HL-60/S4 treated with retinoic acid at 250 ng/mL for 4 days and 3 days (cell line): ENCODE data around the gene TTBK2.
"Not testable (repeated sequence)": the region's sequence is repeated elsewhere in the genome, so short reads cannot be mapped to it uniquely, and the experiment has no call there.

Experiments
- in situ Hi-C: fragments of 300-500 bp; cut with MboI; formaldehyde crosslinking; loops from 2 replicates; pipeline ENCODE4 v1.7.0; 2022; ENCODE audit warnings: low sequenced_read_pairs

Gene TTBK2

DNA sequence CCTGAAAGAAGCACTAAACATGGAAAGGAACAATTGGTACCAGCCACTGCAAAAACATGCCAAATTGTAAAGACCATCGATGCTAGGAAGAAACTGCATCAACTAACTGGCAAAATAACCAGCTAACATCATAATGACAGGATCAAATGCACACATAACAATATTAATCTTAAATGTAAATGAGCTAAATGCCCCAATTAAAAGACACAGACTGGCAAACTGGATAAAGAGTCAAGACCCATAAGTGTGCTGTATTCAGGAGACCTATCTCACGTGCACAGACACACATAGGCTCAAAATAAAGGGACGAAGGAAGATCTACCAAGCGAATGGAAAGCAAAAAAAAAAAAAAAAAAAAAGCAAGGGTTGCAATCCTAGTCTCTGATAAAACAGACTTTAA, 154.5 kb downstream of the TTBK2 start:
- in situ Hi-C loops, result not testable (repeated sequence)

DNA sequence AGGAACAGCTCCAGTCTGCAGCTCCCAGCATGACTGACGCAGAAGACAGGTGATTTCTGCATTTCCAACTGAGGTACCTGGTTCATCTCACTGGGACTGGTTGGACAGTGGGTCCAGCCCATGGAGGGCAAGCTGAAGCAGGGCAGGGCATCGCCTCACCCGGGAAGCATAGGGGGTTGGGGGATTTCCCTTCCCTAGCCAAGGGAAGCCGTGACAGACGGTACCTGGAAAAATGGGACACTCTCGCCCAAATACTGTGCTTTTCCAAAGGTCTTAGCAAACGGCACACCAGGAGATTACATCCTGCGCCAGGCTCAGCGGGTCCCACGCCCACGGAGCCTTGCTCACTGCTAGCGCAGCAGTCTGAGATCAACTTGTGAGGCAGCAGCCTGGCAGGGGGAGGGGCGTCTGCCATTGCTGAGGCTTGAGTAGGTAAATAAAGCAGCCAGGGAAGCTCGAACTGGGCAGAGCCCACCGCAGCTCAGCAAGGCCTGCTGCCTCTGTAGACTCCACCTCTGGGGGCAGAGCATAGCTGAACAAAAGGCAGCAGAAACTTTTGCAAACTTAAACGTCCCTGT, 156.3 kb downstream of the TTBK2 start:
- in situ Hi-C loops, result not testable (repeated sequence)

DNA sequence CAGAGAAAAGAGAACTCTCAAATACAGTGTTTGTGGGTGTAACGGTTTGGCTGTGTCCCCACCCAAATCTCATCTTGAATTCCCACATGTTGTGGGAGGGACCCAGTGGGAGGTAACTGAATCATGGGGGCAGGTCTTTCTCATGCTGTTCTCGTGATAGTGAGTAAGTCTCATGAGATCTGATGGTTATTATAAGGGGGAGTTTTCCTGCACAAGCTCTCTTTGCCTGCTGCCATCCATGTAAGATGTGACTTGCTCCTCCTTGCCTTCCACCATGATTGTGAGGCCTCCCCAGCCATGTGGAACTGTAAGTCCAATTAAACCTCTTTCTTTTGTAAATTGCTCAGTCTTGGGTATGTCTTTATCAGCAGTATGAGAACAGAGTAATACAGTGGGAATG, 158.8 kb downstream of the TTBK2 start:
- in situ Hi-C loops, result not testable (repeated sequence)

DNA sequence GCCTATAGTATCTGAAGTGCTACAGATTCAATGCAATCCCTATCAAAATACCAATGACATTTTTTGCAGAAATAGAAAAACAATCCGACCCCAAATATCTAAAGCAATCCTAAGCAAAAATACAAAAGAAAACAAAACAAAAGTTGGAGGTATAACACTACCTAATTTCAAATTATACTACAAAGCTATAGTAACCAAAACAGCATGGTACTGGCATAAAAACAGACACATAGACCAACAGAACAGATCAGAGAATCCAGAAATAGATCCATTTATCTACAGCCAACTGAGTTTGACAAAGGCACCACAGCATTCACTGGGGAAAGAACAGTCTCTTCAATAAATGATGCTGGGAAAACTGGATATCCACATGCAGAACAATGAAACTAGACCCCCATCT, 159.8 kb downstream of the TTBK2 start:
- in situ Hi-C loops, result no loop called here

DNA sequence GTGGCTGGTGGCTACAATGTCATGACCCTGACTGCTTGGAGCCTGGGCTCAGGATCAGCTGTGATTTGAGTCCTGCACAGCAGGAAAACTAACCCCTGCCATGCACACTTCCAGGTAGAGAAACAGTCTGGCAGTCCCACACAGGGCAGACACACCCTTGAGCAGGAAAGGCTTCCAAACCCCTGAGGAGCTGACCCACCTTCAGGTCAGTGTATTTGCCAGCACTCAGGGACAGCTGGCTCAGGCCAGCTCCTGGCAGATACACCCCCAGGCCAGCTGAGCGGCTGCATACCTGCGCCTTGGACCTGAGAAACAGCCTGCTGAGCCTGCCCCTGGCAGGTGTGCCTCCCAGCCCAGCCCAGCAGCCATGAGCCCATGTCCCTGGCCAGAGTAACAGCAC, 161.5 kb downstream of the TTBK2 start:
- in situ Hi-C loops, result no loop called here

DNA sequence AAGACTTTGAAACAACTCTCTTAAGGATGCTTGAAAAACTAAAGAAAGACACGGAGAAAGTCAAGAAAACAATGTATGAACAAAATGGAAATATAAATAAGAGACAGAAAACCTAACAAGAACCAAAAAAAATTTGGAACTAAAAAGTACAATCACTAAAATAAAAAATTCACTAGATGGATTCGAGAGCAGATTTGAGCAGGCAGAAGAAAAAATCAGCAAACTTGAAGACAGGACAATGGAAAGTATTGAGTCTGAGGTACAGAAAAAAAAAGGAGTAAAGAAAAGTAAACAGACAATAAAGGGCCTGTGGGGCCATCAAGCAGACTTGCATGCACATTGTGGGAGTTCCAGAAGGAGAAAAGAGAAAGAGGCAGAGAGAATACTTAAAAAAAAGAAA, 170.3 kb downstream of the TTBK2 start:
- in situ Hi-C loops, result no loop called here

DNA sequence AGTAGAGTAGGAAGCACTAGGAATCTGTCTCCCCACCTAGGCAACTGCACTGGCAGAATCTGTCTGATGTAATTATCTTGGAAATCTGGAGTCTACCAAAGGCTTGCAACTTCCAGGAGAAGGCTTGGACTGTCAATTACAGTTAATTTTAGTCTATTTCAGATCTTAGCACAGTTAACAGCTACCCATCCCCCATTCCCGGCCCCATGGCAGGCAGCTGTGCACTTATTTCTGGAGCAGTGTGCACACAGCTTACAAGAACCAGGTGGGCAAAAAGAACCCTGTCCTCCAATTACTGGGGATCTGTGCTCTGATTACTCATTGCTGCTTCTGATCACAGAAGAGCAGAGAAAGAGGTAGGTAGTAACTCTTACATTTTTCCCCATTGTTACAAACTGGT, 171.3 kb downstream of the TTBK2 start:
- in situ Hi-C loops, result no loop called here

DNA sequence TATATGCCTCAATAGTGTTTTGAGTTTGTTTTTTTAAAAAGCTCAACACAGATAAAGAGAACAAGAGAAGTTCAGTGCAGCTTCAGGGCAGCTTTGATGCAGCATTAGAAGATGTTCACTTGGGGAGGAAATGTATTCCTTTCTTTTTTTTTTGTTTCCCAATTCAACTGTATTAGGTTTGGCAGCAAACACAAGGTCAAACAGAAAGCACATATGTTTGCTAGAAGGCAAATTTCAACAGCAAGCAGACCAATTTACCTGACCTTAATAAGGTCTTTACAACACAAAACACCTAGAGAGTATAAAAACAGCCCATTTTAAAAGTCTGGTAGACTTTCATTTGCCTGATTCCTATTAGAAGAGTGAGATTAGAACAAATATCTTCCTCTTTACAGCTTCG, 176.4 kb downstream of the TTBK2 start:
- in situ Hi-C loops, result no loop called here

DNA sequence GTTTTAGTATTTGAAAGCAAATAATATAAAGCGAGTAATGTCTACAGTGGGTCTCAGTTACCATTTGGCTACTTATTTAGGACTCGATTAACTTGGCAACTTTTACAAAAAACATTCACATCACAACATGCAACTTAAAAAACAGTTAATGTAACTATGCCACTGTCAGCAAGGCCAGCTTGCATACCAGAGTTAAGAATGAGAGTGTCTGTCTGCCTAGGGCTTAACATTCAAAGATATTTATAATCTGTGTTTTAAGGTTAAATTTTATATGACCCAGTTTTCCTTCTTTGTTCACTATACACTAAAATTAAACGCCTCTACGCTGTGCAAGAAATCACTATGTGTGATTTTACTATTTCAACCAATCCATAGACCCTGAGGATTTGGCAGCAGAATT, 178.4 kb downstream of the TTBK2 start:
- in situ Hi-C loops, result no loop called here

DNA sequence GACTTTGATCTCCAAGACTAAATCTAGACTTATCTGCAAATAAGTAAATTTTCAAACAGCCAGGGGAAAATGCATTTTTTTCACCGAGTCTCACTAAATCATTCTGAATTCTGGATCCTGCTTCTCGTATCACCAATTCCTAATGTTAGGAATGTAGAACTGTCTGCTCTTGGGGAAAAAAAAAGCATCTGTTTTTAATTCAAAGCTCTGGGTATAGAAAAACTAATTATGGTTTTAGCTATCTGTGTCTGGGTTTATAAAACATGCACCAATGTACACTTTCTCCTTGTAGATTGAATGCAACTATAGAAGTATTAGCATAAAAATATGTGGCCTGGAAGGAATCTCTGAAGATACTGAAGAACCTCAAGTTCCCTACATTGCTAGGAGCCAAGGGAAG, 178.9 kb downstream of the TTBK2 start:
- in situ Hi-C loops, result no loop called here

DNA sequence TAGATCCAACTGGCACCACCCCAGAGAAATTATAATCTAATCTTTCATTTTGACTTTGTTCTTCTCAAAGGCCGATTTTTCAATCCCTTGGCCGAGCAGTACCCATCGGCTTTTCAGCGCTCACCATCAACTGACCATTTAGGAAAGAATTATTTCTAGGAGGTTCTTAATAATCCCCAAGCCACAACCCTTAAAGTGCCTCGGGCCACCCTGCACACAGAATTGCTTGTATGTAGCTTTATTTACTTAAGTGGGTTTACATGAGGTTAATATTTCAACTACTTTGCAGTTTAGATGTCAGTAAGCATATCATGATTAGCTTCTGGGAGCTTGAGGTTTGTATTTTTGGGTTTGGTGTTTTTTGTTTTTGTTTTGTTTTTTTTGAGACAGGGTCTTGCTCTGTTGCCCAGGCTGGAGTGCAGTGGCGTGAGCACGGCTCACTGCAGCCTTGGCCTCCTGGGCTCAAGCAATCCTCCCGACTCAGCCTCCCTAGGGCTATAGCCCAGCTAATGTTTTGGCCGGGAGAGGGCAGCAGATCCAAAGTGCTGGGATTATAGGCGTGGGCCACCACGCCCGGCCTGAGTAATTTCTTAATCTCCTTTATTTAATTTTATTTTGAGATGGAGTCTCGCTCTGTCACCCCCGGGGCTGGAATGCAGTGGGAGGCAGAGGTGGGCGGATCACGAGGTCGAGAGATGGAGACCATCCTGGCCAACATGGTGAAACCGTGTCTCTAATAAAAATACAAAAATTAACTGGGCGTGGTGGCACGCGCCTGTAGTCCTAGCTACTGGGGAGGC, 182.8 kb downstream of the TTBK2 start:
- in situ Hi-C loops, result no loop called here

DNA sequence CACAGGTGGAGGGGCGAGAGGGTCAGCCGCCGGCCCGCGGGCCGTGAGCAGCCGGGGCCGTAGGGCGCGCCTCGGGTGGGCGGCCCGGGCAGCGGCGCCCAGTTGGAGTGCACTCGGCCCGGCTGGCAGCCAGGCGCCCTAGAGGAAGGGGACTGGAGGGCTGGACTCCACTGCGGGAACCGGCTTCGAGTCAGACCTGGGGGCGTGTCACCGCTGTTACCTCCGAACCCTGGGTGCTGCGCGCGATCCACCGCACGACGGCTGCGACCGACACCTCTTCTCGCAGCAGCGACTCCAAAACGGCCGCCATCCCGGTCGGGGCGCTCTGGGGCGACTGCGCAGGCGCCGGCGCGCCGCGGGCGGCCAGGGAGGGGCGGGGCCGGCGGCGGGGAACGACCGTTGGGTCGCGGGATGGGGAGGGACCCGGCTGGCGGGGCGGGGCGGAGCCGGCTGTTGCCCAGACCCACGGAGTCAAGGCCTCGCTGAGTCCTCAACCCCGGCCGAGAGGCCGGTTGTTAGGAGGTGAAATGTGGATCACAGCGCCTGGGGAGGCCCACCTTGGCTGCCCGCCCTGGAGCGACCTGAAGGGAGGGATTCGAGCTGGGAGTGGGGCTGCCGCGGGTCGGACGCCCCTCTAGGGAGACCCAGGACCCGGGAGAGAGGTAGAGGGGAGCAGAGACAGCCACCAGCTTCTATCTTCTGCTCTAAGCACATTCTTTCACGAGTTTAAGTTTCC, 183.6 kb downstream of the TTBK2 start, which contains the start of gene CDAN1:
Gene CDAN1, minus strand, starts transcription at position 336 of the 736 bp plus-strand sequence. Its CDS starts 26 bp downstream, at position 310.
- in situ Hi-C loops, result no loop called here

DNA sequence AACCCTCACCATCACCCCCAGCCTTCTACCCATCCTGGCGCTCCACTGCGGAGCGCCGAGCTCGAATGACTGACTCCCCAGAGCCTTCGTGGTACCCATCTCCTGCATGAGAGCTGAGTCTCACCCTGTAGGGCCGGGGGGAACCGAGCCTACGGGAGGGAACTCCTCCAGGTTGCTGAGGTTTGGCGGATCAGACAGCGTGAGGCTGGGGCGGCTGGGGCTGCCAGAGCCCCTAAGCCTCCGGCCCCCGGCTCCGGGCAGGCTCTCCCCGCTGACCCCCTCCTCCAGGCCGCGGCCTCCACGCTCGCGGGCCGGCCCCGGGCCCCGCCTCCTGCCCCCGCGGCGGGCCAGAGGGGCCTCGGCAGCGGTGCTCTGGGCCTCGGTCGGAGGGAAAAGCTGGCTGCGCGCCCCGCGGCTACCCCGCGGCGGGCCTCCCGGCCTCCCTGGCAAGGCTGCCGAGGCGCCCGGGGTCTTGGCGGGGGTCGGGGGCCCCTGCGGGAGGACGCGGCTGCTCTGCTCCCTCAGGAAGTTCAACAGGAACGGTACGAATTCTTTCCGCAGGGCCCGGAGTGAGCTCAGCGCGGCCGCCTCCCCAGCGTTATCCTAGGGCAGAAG, 184.3 kb downstream of the TTBK2 start:
- in situ Hi-C loops, result no loop called here

DNA sequence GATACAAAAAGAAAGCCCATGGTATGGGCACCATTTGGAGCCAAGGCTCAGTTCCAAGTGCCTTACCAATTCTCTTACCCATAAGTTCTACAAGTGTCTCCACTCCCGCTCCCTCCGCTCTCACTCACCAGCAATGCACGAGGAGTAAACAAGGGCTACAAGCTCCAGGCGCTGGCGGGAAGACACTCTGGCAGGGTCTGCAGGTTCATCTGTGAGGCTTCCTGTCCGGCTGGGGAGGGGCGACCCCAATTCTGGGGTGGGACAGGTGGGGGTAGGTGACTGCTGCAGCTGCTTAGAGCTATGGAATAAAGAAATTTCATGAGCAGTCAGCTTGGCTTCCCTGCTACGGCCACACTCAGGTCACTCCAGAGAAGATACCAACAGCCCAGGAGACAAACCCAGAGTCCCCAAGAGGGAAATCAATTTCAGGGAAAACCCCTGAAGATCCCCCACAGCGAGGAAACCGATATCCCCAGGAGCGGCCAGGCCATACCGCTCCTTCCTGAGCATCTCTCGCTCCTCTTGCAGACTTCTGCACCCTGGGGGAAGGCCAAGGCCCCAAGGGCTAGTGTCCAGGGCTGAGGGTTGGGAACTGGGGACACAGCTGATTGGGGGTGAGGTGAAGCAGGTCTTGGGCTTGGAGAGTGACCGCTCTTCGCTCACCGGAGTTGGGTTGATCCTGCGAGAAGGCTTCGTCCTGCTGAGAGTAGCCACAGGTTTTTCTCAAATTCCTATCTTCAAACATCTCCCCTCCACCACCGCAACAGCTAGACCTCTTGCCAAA, 185.0 kb downstream of the TTBK2 start:
- in situ Hi-C loops, result no loop called here

DNA sequence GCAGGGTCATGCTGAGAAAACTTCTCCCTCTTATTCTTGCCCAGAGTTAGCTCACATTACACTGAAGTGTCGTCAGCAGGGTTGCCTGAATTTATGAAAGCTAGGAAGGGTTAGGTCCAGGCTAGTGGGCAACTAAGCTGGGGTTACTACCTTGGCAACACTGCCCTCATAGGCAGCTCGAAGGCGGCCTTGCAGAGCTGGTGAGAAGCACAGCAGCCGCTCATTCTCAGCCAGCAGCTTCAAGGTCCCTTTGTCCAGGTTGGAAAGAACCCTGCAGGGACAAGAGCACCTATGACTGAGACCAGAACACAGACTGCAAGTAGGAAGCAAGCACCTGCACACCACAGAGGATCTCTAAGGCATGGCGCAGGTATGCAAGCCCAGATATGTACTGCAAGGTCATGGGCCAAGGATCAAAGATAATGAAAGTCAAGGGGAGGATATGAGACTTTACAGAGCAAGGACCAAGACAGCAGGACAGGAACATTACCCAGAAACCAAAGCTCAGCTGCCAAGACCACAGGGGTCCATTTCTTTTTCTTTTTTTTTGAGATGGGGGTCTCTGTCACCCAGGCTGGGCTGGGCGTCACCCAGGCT, 186.4 kb downstream of the TTBK2 start:
- in situ Hi-C loops, result no loop called here

DNA sequence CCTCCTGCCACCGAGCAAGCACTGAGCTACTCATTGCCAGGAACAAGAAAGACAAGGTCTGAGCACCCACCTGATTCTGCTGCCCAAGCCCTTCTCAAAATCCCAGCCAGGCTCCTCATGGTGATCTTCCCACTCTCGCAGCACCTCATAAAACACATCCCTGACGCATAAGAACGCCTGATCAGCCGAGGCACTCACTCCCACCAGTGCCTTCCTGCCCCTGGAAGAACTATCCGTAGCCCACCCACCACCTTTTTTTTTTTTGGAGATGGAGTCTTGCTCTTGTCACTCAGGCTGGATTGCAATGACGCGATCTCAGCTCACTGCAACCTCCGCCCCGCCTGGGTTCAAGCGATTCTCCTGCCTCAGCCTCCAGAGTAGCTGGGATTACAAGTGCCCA, 187.6 kb downstream of the TTBK2 start:
- in situ Hi-C loops, result no loop called here

DNA sequence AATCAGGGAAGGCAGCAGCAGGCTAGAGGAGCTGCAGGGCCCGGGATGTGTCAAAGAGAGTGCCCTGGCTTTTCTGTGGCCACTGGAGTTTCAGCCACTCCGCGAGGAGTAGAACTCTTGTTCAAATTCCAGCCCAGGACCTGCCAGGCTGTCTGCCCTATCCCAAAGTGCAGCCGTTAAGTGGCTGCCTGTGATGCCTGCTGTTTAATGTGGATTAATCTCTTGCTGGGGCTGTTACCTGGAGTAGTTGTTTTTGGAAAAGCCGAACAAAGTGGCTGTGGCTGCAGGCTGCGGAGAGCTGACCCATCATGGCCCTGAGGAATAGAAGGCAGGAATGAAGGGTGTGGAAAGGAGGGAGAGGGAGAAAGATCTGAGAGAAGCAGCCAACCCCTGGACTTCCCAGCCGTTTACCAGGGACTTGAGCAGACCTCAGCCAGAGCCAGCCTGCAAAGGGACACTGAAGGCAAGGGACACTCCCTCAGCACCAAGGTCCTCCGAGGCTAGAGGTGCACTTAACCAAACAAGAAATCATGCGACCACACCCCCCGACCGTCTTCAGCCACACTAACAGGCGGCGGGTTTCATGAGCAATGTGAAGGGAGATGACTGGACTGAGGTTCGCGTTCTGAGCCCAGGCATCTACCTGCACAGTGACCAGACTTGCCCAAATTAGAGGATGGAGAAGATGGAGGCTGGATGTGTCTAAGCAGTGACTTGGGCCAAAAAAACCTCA, 188.3 kb downstream of the TTBK2 start:
- in situ Hi-C loops, result no loop called here

DNA sequence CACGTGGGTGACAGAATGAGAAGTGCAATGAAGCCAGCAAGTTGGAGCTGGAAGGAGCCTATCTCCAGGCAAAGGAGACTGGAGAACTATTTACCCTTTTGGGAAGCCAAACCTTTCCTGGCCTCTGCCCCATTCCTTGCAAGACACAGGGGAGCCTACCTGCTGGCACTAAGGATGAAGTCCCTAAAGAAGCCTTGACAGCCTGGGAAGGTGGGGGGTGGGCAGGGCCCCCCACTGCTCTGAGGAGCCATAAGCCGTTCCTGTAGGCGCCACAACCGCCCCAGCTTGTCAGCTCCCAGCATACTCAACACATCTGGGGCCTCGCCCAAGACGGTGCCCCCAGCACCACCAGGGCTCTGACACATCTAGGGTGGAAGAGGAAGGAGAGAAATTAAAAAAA, 189.1 kb downstream of the TTBK2 start:
- in situ Hi-C loops, result no loop called here

DNA sequence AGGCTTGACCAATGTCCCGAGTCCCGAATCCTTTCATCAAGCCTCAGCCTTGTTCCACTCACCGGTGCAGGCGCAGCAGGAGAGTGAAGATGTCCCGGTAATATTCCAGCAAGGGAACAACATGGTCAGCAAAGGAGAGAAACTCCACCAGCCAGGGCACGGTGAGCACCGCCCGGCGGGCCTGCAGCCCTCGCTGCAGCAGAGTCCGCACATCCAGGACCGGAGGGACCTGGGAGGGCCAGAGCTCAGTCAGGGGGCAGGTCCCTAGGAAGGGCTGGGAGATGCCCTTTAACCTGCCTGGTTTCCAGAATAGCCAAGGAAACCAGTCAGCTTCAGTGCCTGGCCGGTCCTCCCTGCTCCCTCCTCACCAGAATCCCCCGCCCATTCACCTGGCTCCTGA, 190.0 kb downstream of the TTBK2 start:
- in situ Hi-C loops, result no loop called here

DNA sequence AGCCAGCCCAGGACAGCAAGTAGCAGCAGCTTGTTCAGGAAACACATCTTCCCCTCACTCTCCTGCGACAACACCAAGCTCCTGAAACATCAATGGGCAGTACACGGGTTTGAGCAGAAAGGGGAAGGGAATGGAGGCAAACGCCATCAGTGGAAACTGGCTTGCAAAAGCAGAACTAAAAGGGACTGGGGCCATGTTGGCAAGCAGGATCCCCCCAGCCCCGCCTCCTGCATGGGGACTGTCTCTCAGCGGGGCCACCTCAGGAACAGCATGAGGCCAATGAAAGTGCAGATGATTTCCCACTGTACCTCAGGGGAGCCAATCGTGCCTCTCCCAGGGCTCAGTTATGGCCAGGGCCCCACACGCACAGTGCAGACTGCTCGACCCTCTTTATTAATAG, 190.4 kb downstream of the TTBK2 start:
- in situ Hi-C loops, result no loop called here
